Breast epithelium (tissue), 4 donors: ENCODE data around the gene HIBCH. TPM values are rescaled to one million over a fixed set of nuclear protein-coding genes. Genes with fewer than 3 reads are reported as not detected.
A peak's percentile ranks its signal among the peaks of the same experiment; 100 is the strongest.

ENCODE experiments used
- DNase-seq, 2 donors: peaks; one replicate each; pipeline ENCODE4 v3.0.0-alpha.2; 2019; ENCODE audit warnings: low spot score in 2 of 2
- H3K27ac ChIP-seq, 2 donors: fragments of 200-600 bp; sonication (generic) in 1 of 2; one replicate each; pipeline ENCODE4 v1.5.1; 2016 to 2019; ENCODE audit warnings: mild to moderate bottlenecking in 1 of 2
- H3K27me3 ChIP-seq, 2 donors: fragments of 200-600 bp; sonication (generic) in 1 of 2; one replicate each; pipeline versions ENCODE4 v1.5.1 to v1.6.0; 2017 to 2019; ENCODE audit warnings: control low read depth in 1 of 2, mild to moderate bottlenecking in 1 of 2
- H3K36me3 ChIP-seq: fragments of 200-600 bp; one replicate; pipeline ENCODE4 v1.5.1; 2019
- H3K4me1 ChIP-seq, 2 donors: fragments of 200-600 bp; sonication (generic); one replicate each; pipeline ENCODE4 v1.5.1; 2016 to 2019; ENCODE audit warnings: control low read depth in 1 of 2
- H3K4me3 ChIP-seq, 3 donors: fragments of 200-600 bp; sonication (generic); 1 replicate in 2 of 3; 2 replicates in 1 of 3; pipeline ENCODE4 v1.5.1; 2016 to 2019; ENCODE audit warnings: mild to moderate bottlenecking in 3 of 3, moderate library complexity in 2 of 3
- H3K9me3 ChIP-seq, 2 donors: fragments of 200-600 bp; sonication (generic) in 1 of 2; one replicate each; pipeline ENCODE4 v1.5.1; 2016 to 2019; ENCODE audit warnings: control low read depth in 1 of 2
- CTCF ChIP-seq, 3 donors: fragments of 450-650 bp; IDR thresholded peaks; one replicate each; pipeline ENCODE4 v1.5.1; 2016 to 2017; ENCODE audit warnings: antibody characterized with exemption in 3 of 3, mild to moderate bottlenecking in 3 of 3, moderate library complexity in 3 of 3
- POLR2A ChIP-seq: fragments of 450-650 bp; IDR thresholded peaks from one replicate; pipeline ENCODE4 v1.6.1; 2016; ENCODE audit warnings: antibody characterized with exemption, mild to moderate bottlenecking, moderate library complexity
- POLR2AphosphoS5 ChIP-seq, 3 donors: sonication (generic); formaldehyde crosslinking; IDR thresholded peaks; one replicate each; pipeline ENCODE4 v1.6.1; 2017; ENCODE audit warnings: antibody characterized with exemption in 3 of 3
- intact Hi-C: fragments of 100-400 bp; cut with DNase I; formaldehyde crosslinking; loops from one replicate; pipeline ENCODE4 v1.15.1; 2023; ENCODE audit warnings: low total_unique reads
- total RNA-seq, 3 donors: library from RNA; depleted of rRNA; stranded (reverse); fragments of >200 nt; gene quantifications; one replicate each; pipeline ENCODE4 v1.1.0, GENCODE V29; 2016

HIBCH gene
- total RNA-seq, 3 donors from 2014 or later = 22.2 to 31.8 (median 22.9) TPM

GRCh38 chr2:190357600-190357999 lies 38.0 kb upstream of the HIBCH start:
- peak overlapping the region; percentile 13 to 79 for H3K27ac ChIP-seq
- H3K36me3 ChIP-seq = no peaks in the 10 kb centered on the region
- no peaks in the 10 kb centered on the region for H3K9me3 ChIP-seq
- intact Hi-C loops = no loop called here
- no peak overlapping the region for H3K4me3 ChIP-seq
- H3K27me3 ChIP-seq = no peaks in the 10 kb centered on the region
- DNase-seq = no peak
- peaks cover 0 to 15% of the 10 kb centered on the region in 2 donors for H3K4me1 ChIP-seq
- TF ChIP-seq CTCF (IDR thresholded peaks at IDR 0.05) = no peak
- TF ChIP-seq POLR2AphosphoS5 (IDR thresholded peaks at IDR 0.05) = no peak
- TF ChIP-seq POLR2A = no peak

GRCh38 chr2:190355968-190356644 lies 36.5 kb upstream of the HIBCH start:
- intact Hi-C loops = no loop called here
- Histone ChIP-seq H3K4me1 (peaks cover 0 to 18% of the 10 kb centered on the region in 2 donors), H3K4me3 (no peak overlapping the region), H3K27me3 (no peaks in the 10 kb centered on the region), H3K27ac (peak overlapping the region; percentile 42 to 74), H3K36me3 (no peaks in the 10 kb centered on the region), H3K9me3 (no peaks in the 10 kb centered on the region)
- no peak for DNase-seq
- peak in 1 of 3 donors; percentile 12 for TF ChIP-seq POLR2AphosphoS5 (IDR thresholded peaks at IDR 0.05)
- no peak for TF ChIP-seq POLR2A
- no peak for TF ChIP-seq CTCF (IDR thresholded peaks at IDR 0.05)

- H3K4me3 ChIP-seq = no peak overlapping the region
- TF ChIP-seq POLR2A (no peak), POLR2AphosphoS5 (IDR thresholded peaks at IDR 0.05) (no peak), CTCF (IDR thresholded peaks at IDR 0.05) (no peak)
- DNase-seq = no peak
- H3K36me3 ChIP-seq = no peaks in the 10 kb centered on the region
- peak overlapping the region; percentile 78 to 79 for H3K27ac ChIP-seq
- H3K4me1 ChIP-seq = peaks cover 0 to 18% of the 10 kb centered on the region in 2 donors
- no peaks in the 10 kb centered on the region for H3K9me3 ChIP-seq
- no peaks in the 10 kb centered on the region for H3K27me3 ChIP-seq
- intact Hi-C loops = no loop called here
Measured at GRCh38 chr2:190354003-190354690, 34.5 kb upstream of the HIBCH start.

- Histone ChIP-seq H3K4me1 (peaks cover 0 to 13% of the 10 kb centered on the region in 2 donors), H3K4me3 (no peak overlapping the region), H3K9me3 (no peaks in the 10 kb centered on the region), H3K27ac (peak overlapping the region; percentile 78 to 79), H3K27me3 (no peaks in the 10 kb centered on the region), H3K36me3 (no peaks in the 10 kb centered on the region)
- intact Hi-C loops = no loop called here
- no peak for TF ChIP-seq POLR2A
- TF ChIP-seq POLR2AphosphoS5 (IDR thresholded peaks at IDR 0.05) = no peak
- TF ChIP-seq CTCF (IDR thresholded peaks at IDR 0.05) = no peak
- DNase-seq = no peak
Measured at GRCh38 chr2:190353537-190353899, 33.9 kb upstream of the HIBCH start.
